GM18498 (cell line): ENCODE measurements around the gene ACTR8.

ENCODE experiments used
- ATAC-seq: cut with Tn5 transposase; IDR thresholded peaks from one replicate; pipeline ENCODE4 v1.9.1; 2021; ENCODE audit warnings: mild to moderate bottlenecking, moderate library complexity; ENCODE audit not compliant: unreplicated experiment

ACTR8 gene

DNA sequence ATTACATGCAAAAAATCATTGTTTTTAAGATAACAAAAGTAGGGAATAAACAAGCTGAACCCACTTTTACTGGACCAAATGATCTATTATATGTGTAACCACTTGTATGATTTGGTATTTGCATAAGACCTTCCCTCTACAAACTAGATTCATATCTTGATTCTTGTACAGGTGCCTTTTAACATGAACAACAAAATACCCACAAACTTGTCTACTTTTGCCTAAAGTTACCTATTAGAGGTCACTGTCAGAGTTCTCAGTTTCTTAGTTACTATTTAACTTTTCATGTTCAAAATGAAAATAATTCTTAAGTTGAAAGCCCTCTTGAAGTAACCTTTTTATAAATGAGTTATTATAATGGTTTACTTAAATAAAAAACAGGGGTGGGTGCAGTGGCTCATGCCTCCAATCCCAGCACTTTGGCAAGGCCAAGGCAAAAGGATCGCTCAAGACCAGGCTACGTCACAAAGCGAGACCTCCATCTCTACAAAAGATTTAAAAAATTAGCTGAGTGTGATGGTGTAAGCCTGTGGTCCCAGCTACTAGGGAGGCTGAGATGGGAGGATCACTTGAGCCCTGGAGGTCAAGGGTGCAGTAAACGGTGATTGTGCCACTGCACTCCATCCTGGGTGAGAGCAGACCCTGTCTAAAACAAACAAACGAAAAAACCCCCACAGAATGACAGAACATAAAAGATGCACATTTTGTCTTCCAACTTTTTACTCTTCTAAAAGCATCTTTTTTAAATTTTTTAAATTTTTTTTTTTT lies 16.0 kb downstream of the ACTR8 start:
- ATAC-seq = no peak

DNA sequence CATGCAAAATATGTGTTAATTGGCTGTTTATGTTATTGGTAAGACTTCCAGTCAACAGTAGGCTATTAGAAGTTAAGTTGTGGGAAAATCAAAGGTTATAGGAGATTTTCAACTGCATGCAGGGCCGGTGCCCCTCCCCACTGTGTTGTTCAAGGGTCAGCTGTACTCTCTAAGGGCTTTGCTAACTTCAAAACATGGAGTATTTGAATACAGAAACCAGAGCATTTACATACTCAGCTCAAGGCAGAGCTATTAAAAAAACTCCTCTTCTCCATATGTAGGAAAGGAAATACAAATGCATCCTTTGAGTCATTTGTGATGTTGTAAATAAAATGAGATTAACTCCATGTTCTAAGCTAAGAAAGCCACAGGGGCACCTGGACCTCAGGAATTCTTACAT lies 18.8 kb downstream of the ACTR8 start:
- no peak for ATAC-seq

DNA sequence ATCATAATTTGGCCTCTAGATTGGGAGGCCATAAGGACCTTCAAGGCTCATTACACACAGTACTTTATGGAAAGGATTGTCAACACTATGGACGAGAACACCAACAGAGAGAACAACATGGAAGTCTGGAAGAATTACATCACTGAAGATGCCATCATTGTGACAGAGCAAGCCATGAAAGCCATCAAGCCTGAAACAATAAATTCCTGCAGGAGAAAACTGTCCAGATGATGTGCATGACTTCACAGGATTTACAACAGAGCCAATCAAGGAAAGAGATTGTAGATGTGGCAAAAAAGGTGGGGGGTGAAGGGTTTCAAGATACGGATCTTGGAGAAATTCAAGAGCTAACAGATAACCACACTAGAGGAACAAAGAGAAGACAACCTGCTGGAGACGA lies 19.7 kb downstream of the ACTR8 start:
- ATAC-seq = no peak

DNA sequence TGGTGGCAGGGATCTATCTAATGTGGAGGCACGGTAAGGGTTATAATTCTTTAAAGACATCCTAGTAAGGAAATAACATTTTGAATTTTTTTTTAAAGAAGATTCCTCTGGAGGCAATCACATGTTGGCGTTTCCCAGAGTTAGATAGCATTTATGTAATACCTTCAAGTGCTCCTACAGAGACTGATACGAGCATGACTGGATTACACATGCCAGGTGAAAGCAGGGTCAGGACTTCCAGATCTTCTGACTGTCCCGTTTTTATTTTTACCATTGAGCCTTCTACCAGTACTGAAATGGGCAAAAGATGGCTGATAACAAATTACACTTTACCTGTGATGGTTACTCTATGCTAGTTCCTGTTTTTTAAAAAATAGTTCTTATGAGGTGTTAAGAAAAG lies 21.8 kb downstream of the ACTR8 start:
- no peak for ATAC-seq

DNA sequence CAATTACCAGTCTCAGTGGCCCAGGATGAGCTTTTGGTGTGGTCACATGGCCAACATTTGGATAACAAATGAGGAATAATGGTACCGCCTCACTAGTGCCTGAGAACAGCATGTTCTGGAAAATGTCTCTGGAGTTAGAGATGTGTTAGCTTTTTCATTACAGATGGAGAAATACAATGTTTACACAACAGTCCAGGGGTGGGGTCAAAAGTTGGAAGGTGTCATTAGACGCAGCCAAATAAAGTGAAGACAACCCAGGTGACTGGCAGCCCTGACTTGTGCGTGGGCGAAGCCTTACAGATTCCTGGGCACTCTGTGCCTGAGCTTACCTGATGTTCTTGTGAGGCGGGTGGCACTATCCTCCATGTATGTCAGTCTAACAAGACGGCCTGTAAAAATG lies 22.8 kb downstream of the ACTR8 start:
- no peak for ATAC-seq

DNA sequence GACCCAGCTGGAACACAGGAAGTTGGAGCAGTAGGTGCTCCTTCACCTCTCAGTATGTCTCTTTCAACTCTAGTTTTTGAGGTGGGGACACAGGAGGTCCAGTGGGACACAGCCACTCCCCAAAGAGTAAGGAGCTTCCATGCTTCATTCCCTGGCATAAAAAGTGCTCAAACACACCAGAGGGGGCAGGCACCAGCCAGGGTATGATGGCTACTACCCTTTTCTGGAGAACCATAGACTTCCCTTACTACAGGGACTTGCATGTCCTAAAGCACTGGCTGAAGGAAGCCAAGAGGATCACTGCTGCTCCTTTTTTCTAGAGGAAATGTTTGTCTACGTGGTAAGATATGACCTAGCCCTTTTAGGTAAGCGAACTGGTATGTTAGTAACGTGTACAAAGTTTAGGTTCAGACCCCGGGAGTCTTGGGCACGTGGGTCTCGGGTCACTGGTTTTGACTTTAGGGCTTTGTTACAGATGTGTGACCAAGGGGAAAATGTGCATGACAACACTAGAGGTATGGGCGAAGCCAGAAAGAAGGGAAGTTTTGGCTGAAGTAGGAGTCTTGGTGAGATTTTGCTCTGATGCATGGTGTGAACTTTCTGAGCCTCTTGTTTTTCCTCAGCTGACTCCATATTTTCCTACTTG lies 23.7 kb downstream of the ACTR8 start:
- ATAC-seq = no peak

DNA sequence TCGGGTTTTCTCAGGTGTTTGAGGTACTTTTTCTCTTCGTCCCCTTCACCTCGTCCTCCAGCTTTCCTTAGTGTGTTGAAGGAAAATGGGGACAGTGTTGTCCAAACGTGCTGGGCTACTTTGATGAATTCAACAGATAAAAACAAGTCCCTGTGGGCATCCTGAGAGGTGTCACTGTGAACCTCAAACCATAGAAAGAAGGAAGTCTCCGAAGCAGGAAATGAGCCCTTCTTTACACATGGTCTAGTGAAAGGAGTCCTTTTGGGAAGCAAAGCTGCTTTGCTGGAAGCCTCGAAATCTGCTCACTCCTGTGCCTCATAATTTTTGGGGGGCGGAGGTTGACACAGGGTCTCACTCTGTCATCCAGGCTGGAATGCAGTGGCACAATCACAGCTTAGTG lies 25.0 kb downstream of the ACTR8 start:
- ATAC-seq = peak; percentile 61

DNA sequence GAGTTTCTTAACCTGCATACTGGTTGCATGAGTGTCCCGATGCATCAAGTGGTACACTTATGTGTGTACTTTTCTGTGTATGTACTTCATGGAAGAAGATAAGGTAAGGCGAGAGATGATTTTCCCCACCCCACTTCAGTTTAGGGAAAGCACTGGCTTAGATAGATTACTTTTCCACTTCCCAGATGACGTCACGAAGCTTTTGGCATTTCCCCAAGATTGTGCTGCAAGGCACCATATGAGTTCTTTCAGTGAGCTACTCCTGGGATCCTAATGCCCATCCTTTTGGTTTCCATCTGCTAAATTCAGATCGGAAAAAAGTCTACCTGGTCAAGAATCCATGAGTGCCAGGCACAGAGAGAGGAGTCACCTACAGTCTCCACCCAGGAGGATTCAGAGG lies 31.1 kb downstream of the ACTR8 start:
- ATAC-seq = no peak

DNA sequence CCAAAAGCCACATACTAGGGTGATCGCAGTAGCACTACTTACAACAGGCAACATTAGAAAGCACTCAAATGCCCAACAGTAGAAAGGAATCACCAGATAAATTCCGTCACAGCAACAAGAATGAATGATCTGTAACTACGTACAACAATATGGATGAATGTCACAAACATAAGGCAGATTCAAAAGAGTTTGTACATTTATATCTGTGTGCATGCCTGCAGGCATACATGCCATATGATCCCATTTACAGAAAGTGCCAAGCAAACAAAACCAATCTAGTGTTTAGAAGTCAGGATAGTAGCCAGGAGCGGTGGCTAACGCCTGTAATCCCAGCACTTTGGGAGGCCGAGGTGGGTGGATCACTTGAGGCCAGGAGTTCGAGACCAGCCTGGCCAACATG lies 32.0 kb downstream of the ACTR8 start:
- no peak for ATAC-seq

DNA sequence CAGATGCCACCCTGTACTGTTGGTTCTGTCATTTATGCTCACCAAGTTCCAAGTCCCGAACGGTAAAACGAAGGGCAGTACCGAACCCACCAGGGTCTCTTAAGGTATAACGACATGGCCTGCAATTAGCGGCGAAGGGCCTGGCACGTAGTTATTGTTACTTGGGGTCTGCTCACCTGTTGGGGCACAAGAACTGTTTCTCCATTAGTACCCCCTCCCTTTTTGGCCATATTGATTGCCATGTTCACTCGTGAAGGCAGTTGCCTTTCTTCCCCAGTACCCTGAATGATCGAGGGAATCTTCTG lies 35.1 kb downstream of the ACTR8 start:
- no peak for ATAC-seq

DNA sequence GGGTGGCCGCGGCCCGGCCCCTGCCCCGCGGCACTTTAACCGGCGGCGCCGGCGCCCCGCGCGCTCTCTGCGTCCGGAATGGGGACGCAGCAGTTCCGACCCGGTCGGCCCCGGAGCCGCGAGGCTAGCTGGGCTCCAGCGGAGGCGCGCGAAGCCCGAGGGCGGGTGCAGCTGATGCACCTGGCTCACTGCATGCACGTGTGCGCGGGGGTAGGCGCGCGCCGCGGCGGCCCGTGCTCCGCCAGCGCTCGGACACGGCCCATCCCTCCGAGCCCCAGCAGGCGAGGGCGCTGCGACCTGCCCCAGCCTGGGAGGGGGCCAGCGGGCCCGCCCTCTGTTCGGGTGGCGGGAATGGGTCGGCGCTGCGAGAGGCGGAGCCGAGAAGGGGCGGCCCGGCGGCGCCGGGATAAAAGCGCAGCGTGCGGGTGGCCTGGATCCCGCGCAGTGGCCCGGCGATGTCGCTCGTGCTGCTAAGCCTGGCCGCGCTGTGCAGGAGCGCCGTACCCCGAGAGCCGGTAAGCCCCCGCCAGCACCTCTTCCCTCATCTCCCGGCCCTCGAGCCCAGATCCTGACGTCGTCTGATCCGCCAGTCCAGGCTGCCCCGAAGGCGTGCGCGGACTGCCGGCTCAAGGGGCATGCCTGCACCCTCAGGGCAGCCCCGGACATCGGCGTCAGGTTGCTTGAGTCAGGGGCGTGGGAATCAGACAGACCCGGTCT lies 35.7 kb downstream of the ACTR8 start, which contains the start of the genes CHDH and IL17RB:
Gene CHDH (minus strand): TSS at position 286 of the 717 bp plus-strand sequence. CDS start 22,411 bp downstream, outside the sequence.
Gene IL17RB (plus strand): TSS at position 435 of the 717 bp plus-strand sequence. CDS start 21 bp downstream, at position 456.
- peak; percentile 53 for ATAC-seq

DNA sequence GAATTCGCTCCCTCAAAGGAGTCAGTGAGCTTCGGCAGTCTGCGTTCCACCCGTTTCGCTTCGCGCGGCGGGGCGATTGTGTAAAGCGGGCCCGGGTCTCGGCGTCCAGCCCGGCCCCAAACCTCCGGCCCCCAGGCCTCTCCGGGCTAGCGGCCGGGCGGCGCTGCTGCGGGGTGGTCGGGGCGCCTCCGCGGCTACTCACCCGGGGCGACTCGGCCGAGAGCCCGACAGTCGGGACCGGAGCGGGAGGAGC lies 36.1 kb downstream of the ACTR8 start:
- ATAC-seq = peak; percentile 11

DNA sequence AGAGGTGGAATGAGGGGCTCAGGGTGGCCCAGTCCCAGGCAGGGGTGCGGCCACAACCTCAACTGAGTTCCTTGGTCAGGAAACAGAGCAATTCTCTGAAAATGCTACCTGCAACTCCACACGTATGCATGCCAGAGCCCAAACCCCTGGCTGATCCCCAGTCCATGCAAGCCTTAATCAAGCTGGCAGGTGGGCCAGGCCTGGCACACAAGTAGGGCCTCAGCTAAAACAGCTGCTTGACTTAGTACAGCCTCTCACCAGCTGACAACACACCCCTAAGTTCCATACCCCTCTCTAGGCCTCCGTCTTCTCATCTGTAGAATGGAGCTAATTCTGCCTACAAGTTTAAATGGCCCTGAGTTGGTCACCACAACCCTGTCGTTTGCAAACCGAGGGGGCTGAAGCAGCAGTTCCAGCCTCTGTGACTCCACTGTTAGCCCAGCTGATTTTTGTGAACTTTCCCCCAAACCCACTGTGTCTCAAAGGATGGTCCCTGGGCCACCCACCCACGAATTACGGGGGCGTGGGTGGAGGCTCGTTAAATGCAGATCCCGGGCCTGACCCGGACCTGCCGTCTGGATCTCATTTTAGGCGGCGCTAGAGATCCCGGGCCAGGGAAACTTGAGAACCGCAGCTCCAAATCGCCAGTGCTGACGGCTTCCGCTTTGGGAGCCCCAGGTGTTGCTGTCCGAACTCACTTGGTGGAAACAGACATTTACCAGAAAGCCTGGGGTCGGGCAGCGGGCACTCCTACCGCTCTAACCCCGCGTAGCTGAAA lies 36.7 kb downstream of the ACTR8 start:
- ATAC-seq = peak; percentile 18

DNA sequence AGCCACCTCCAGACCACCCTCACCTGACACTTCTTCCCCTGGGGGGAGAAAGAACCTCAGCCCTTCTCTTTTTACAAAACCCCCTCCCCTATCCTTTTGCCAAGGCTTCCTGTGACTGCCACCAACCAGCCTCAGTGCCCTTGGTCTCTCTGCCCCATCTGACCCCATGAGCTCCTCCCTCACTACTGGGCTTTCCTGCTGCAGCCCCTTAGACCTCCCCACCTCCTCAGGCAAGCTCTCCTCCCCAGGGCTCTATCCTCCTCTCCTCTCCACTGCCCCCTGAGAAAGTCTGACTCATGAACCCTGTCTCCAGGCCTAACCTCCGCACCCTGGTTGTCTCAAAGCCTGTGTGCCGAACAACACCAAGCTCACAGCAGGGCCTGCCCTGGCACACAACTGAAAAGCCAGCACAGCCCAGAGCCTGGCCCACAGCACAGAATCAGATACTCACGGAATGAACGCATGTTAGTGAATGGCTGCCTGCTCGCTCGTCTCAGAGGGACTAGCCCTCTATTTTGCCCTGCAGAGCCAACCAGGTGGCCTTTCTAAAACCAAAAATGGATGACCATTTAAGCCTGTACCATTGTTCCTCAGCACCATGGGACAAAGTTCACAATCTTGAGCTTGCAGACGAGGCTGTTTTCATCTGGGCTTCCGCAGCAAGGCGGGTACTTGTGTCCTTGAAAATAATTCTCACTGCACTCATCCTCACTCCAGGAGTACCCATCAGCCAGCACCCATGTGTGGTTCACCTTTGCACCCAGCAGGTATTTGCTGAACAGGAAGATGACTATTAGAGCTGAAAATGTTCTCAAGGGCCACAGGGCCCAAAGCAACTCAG lies 37.5 kb downstream of the ACTR8 start:
- ATAC-seq = no peak

DNA sequence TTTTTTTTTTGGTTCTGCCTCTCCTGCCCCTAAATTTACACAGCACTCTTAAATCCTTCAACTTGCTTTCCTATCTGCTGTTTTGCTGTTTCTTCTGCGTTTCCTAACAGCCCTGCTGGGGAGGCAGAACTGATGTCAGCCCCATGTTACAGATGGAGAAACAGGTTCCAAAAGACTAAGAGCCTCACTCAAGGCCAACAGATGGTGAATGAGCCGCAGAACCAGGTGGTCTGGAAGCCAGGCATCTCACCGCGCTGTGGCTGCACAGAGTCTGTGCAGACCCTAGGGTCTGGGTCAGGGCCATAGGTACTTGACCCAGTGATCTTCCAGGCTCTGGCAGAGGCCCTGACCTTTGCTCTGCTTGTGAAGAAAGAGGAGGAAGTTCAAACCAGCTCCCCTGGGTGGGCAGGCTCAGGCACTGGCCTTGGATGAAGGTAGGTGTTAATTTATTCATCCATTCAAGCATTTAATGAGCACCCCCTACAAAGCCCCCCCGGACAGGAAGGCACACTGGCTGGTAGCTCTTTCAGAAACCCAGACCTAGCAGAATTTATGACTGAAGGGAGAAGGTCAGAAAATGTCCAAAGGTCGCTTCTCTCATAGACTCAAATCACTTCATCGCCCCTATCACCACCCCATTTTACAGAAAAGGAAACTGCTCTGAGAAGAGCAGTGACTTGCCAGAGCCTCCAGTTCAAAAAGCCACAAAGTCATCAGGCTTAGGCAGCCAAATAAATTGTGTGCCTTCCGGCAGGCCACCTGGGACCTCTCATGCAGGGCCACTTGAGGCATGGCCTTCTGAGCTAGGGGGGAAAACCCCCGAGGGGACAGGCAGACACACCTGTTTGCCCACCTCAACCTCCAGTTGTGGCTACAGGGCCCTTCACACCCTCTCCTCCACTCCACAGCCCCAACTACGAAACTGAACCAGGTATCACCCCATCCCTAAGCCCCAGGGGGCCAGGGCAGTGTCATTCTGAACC lies 38.5 kb downstream of the ACTR8 start:
- peak; percentile 46 for ATAC-seq

DNA sequence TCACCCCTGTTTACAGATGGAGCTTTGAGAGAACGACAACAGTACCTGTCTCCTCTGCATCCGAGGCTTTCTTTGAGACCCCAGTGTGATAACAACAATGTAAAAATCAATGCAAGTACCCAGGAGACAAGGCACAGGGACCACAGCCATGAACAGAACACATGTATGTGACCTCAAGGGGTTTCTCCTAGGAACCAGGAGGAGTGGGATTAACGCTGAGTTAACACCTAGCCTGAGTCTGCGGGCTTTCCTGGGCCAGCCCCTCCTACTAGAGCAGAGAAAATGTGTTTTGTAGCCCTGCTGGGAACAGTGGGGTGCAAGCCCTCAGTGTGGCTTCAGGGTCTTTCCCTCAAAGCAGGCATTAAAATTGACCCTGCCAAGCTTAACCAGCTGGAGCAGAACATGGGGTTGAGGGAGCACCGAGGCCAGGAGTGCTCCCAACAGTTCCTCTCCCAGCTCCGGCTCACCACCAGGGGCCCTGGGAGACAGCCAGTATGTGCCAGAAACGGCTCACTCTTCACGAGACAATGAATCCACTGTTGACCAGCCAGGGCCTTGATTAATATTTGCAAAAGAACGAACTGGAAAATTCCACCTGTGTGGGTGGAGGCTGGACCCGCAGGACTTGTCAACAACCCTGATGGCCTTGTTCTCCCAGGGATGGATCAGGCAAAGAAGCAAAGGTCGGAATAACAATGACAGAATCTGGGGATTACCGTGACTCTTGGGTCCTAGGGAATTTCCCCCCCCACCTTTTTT lies 39.3 kb downstream of the ACTR8 start:
- ATAC-seq = no peak

DNA sequence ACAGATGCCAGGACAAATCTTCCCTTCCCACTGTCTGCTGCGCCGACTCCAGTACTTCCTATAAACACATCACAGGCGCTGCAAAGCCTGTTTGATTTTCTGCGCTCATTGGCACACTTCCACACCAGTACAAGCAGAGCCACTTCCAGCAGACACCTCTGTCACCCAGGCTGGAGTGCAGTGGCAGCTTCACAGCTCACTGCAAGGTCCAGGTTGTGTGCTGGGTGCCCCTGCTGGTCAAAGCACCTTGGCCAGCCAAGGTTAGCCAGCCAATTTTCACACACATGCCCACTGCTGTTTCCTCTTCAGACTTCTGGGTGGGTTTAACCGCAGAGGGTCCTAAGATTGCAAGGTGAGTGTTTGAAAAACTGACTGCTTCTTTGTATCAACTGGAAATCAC lies 40.7 kb downstream of the ACTR8 start:
- no peak for ATAC-seq

DNA sequence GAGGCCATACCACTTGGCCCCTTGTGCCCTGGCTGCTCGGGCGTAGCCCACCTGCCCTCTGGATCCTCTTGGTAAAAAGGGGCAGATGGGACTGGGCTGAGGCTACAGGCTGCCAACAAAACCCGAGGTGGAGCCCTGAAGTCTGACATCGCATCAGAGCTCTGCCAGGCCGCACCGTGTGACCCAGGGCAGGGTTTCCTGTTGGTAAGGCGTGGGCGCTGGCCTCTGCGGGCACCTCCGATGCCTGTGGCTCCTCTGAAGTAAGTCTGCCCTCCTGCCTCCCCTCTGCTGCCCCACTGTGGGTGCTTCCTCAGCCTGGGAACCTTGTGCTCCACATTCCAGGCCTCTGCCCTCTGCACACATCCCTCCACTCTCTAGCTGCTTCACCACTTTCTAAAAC lies 44.6 kb downstream of the ACTR8 start:
- ATAC-seq = no peak
